ENCODE data around the gene EXOSC6. TPM values are rescaled to one million over a fixed set of nuclear protein-coding genes. Genes with fewer than 3 reads are reported as not detected.
A peak's percentile ranks its signal among the peaks of the same experiment; 100 is the strongest.

The EXOSC6 gene
- 62.8 TPM for total RNA-seq (ENCODE audit: unreplicated experiment)
- long read RNA-seq, full-length matches to known transcripts: 16 of 16 reads
- long read RNA-seq, partial matches to known transcripts: 0 of 16 reads
- long read RNA-seq, other reads (novel, unspliced or antisense): 0 of 16 reads

GRCh38 chr16:70251629-70252354, at the start of gene EXOSC6:
EXOSC6 (minus strand) TSS chr16:70251940; CDS start chr16:70251900, 40 bp downstream.
- Mint-ChIP-seq H3K27me3 (ENCODE audit: unreplicated experiment) (peaks cover 5% of the 10 kb centered on the region), H3K36me3 (ENCODE audit: unreplicated experiment) (no peaks in the 10 kb centered on the region), H3K9me3 (ENCODE audit: unreplicated experiment) (peaks cover 8% of the 10 kb centered on the region), H3K4me3 (ENCODE audit: unreplicated experiment) (peak within 1 kb of the TSS; percentile 85), H3K4me1 (ENCODE audit: low read depth, unreplicated experiment) (peaks cover 3% of the 10 kb centered on the region), H3K27ac (ENCODE audit: unreplicated experiment) (peak within 1 kb of the TSS; percentile 92)
- peak; percentile 93 for DNase-seq
- peak; percentile 77 for TF ChIP-seq CTCF (IDR thresholded peaks at IDR 0.05; ENCODE audit: partially characterized antibody, unreplicated experiment)

GRCh38 chr16:70301121-70301520, 49.4 kb upstream of the EXOSC6 start:
- peaks cover 3% of the 10 kb centered on the region for H3K9me3 Mint-ChIP-seq (ENCODE audit: unreplicated experiment)
- H3K4me1 Mint-ChIP-seq (ENCODE audit: low read depth, unreplicated experiment): peaks cover 4% of the 10 kb centered on the region
- no peak overlapping the region for H3K27ac Mint-ChIP-seq (ENCODE audit: unreplicated experiment)
- no peak for TF ChIP-seq CTCF (IDR thresholded peaks at IDR 0.05; ENCODE audit: partially characterized antibody, unreplicated experiment)
- H3K27me3 Mint-ChIP-seq (ENCODE audit: unreplicated experiment): no peaks in the 10 kb centered on the region
- no peak for DNase-seq
- H3K36me3 Mint-ChIP-seq (ENCODE audit: unreplicated experiment): peaks cover 11% of the 10 kb centered on the region
- peak overlapping the region; percentile 78 for H3K4me3 Mint-ChIP-seq (ENCODE audit: unreplicated experiment)

GRCh38 chr16:70298988-70299938, 47.5 kb upstream of the EXOSC6 start, which contains the start of gene DDX19B:
DDX19B (plus strand) TSS chr16:70299186; CDS start chr16:70299298, 112 bp downstream.
- Mint-ChIP-seq H3K9me3 (ENCODE audit: unreplicated experiment) (peaks cover 3% of the 10 kb centered on the region), H3K36me3 (ENCODE audit: unreplicated experiment) (peaks cover 11% of the 10 kb centered on the region)

GRCh38 chr16:70295634-70296033, 43.9 kb upstream of the EXOSC6 start:
- H3K27me3 Mint-ChIP-seq (ENCODE audit: unreplicated experiment): no peaks in the 10 kb centered on the region
- no peak overlapping the region for H3K27ac Mint-ChIP-seq (ENCODE audit: unreplicated experiment)
- H3K36me3 Mint-ChIP-seq (ENCODE audit: unreplicated experiment): no peaks in the 10 kb centered on the region
- H3K4me1 Mint-ChIP-seq (ENCODE audit: low read depth, unreplicated experiment): peaks cover 4% of the 10 kb centered on the region
- TF ChIP-seq CTCF (IDR thresholded peaks at IDR 0.05; ENCODE audit: partially characterized antibody, unreplicated experiment): no peak
- no peak overlapping the region for H3K4me3 Mint-ChIP-seq (ENCODE audit: unreplicated experiment)
- no peak for DNase-seq
- H3K9me3 Mint-ChIP-seq (ENCODE audit: unreplicated experiment): peaks cover 3% of the 10 kb centered on the region

More at GRCh38 chr16:70298988-70299938, 47.5 kb upstream of the EXOSC6 start, which contains the start of gene DDX19B:
- H3K4me3 Mint-ChIP-seq (ENCODE audit: unreplicated experiment): peak within 1 kb of the TSS; percentile 96
- H3K4me1 Mint-ChIP-seq (ENCODE audit: low read depth, unreplicated experiment): peaks cover 4% of the 10 kb centered on the region
- peak within 1 kb of the TSS; percentile 93 for H3K27ac Mint-ChIP-seq (ENCODE audit: unreplicated experiment)
- peak; percentile 78 for DNase-seq
- H3K27me3 Mint-ChIP-seq (ENCODE audit: unreplicated experiment): no peaks in the 10 kb centered on the region
- no peak for TF ChIP-seq CTCF (IDR thresholded peaks at IDR 0.05; ENCODE audit: partially characterized antibody, unreplicated experiment)

Data from glutamatergic neuron (in vitro differentiated cells).